ENCODE results near the gene RIC1.

- TF ChIP-seq CTCF (IDR thresholded peaks at IDR 0.05 in 4 of 5, conservative IDR thresholded peaks at IDR 0.05 in 1 of 5) (no peak), POLR2A (IDR thresholded peaks at IDR 0.05) (no peak)
Observed at GRCh38 chr9:5593904-5594303, 35.0 kb upstream of the RIC1 start.
